SK-N-MC (cell line): ENCODE data around the gene C8A.

ENCODE experiments used
- EZH2 ChIP-seq: fragments of 200-600 bp; sonication (generic); IDR thresholded peaks from one replicate; pipeline ENCODE4 v1.6.1; 2017; ENCODE audit warnings: antibody characterized with exemption
- FOXP2 ChIP-seq: optimal IDR thresholded peaks from 2 replicates; pipeline ENCODE3; 2011; ENCODE audit warnings: mild to moderate bottlenecking, moderate library complexity; ENCODE audit not compliant: insufficient read depth; ENCODE audit errors: extremely low read length, control extremely low read depth
- POLR2AphosphoS5 ChIP-seq: IDR thresholded peaks from 2 replicates; pipeline ENCODE4 v1.6.1; 2012; ENCODE audit warnings: mild to moderate bottlenecking, low read depth, low read length, borderline replicate concordance

GRCh38 chr1:56852476-56852875 lies 2.1 kb upstream of the C8A start:
- TF ChIP-seq EZH2, result no peak
- TF ChIP-seq POLR2AphosphoS5, result no peak
- TF ChIP-seq FOXP2, result no peak
